Activated CD4-positive, CD25-positive, alpha-beta regulatory T cell (primary cell): Measurements from ENCODE around the gene ESPL1.
"Not testable (repeated sequence)": the region's sequence is repeated elsewhere in the genome, so short reads cannot be mapped to it uniquely, and the experiment has no call there.

ENCODE experiments used
- DNase-seq, 4 experiments: peaks; one replicate each; lab custom pipeline; 2025; lab: John Stamatoyannopoulos, UW

Gene ESPL1

GRCh38 chr12:53258541-53259539 is 9.3 kb upstream of the ESPL1 start:
- DNase-seq: no peak

GRCh38 chr12:53259891-53260290 is 8.2 kb upstream of the ESPL1 start:
- DNase-seq: no peak

GRCh38 chr12:53265783-53266182 is 2.3 kb upstream of the ESPL1 start:
- no peak for DNase-seq

GRCh38 chr12:53267306-53267998 is 647 bp upstream of the ESPL1 start:
- DNase-seq: no peak

- no peak for DNase-seq
Observed at GRCh38 chr12:53268630-53269562, 797 bp downstream of the ESPL1 start.

- DNase-seq: no peak
Observed at GRCh38 chr12:53274445-53274844, 6.3 kb downstream of the ESPL1 start.

GRCh38 chr12:53276511-53276910 is 8.4 kb downstream of the ESPL1 start:
- DNase-seq: no peak

- no peak for DNase-seq
Observed at GRCh38 chr12:53277981-53278380, 9.9 kb downstream of the ESPL1 start.

GRCh38 chr12:53279283-53279869 is 11.3 kb downstream of the ESPL1 start:
- no peak for DNase-seq

GRCh38 chr12:53279888-53280498 is 11.9 kb downstream of the ESPL1 start:
- DNase-seq: no peak

GRCh38 chr12:53286448-53286847 is 18.3 kb downstream of the ESPL1 start:
- DNase-seq: no peak

GRCh38 chr12:53287741-53288216 is 19.7 kb downstream of the ESPL1 start:
- DNase-seq: peak; percentile 40 to 64 (median 50)

GRCh38 chr12:53288322-53288721 is 20.2 kb downstream of the ESPL1 start:
- DNase-seq: no peak

GRCh38 chr12:53289891-53290290 is 21.8 kb downstream of the ESPL1 start:
- no peak for DNase-seq

GRCh38 chr12:53290661-53291060 is 22.6 kb downstream of the ESPL1 start:
- no peak for DNase-seq

GRCh38 chr12:53292426-53292825 is 24.3 kb downstream of the ESPL1 start:
- DNase-seq: no peak

GRCh38 chr12:53295070-53295890 is 27.2 kb downstream of the ESPL1 start, which contains the start of gene PFDN5:
Gene PFDN5 (plus strand): TSS chr12:53295542. CDS start chr12:53295568, 26 bp downstream.
- DNase-seq: peak; percentile 55 to 81 (median 76)

- DNase-seq: no peak
Observed at GRCh38 chr12:53295891-53296219, 27.8 kb downstream of the ESPL1 start.

GRCh38 chr12:53297106-53297505 is 29.0 kb downstream of the ESPL1 start:
- not testable (repeated sequence) for DNase-seq

- no peak for DNase-seq
Observed at GRCh38 chr12:53298164-53298563, 30.1 kb downstream of the ESPL1 start.
